Suprapubic skin (tissue), 4 donors: ENCODE measurements around the gene RPL7A.

Experiments used
- EP300 ChIP-seq: sonication (generic); formaldehyde crosslinking; IDR thresholded peaks from one replicate; pipeline ENCODE4 v1.6.1; 2017; ENCODE audit warnings: antibody characterized with exemption
- POLR2A ChIP-seq, 2 donors: fragments of 450-650 bp; IDR thresholded peaks; one replicate each; pipeline ENCODE4 v1.6.1; 2017; ENCODE audit warnings: antibody characterized with exemption in 2 of 2, mild to moderate bottlenecking in 2 of 2, moderate library complexity in 2 of 2
- POLR2AphosphoS5 ChIP-seq, 3 donors: sonication (generic); formaldehyde crosslinking; IDR thresholded peaks; one replicate each; pipeline ENCODE4 v1.6.1; 2017; ENCODE audit warnings: antibody characterized with exemption in 3 of 3
- TF ChIP-seq, protein P1 (sequence below), 2 donors: fragments of 200-600 bp in 1 of 2; fragments of 450-650 bp in 1 of 2; sonication (generic) in 1 of 2; IDR thresholded peaks; one replicate each; pipeline ENCODE4 v1.5.1; 2016 to 2019; ENCODE audit warnings: antibody characterized with exemption in 2 of 2, mild to moderate bottlenecking in 1 of 2, moderate library complexity in 1 of 2

DNA sequence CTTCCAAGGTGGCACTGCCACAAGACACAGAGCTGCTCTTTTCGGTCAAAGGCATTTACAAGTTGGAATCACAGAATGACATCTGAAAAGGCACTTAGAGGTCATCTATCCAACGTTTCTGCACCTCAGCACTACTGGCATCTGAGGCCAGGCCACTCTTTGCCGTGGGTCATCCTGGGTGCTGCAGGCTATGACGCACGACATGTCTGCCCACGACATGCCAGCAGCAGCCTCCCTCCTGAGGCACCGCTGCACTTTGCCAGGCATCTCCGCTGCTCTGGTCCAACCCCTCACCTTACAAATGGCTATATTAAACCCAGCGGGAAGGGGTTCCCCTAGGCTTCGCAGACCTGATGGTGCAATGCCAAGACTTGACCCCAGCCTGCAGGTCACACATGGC, 19.8 kb downstream of the RPL7A start:
- TF ChIP-seq, protein P1, sequence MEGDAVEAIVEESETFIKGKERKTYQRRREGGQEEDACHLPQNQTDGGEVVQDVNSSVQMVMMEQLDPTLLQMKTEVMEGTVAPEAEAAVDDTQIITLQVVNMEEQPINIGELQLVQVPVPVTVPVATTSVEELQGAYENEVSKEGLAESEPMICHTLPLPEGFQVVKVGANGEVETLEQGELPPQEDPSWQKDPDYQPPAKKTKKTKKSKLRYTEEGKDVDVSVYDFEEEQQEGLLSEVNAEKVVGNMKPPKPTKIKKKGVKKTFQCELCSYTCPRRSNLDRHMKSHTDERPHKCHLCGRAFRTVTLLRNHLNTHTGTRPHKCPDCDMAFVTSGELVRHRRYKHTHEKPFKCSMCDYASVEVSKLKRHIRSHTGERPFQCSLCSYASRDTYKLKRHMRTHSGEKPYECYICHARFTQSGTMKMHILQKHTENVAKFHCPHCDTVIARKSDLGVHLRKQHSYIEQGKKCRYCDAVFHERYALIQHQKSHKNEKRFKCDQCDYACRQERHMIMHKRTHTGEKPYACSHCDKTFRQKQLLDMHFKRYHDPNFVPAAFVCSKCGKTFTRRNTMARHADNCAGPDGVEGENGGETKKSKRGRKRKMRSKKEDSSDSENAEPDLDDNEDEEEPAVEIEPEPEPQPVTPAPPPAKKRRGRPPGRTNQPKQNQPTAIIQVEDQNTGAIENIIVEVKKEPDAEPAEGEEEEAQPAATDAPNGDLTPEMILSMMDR (IDR thresholded peaks at IDR 0.05), result no peak
- TF ChIP-seq EP300 (no peak), POLR2A (IDR thresholded peaks at IDR 0.05) (no peak), POLR2AphosphoS5 (IDR thresholded peaks at IDR 0.05) (no peak)
